Globus pallidus (tissue), 1 donor: Measurements from ENCODE around the gene ELMO1.

Source experiments
- DNase-seq: peaks from one replicate; pipeline ENCODE4 v3.0.0-alpha.2; 2015; ENCODE audit warnings: low spot score

ELMO1 gene

GRCh38 chr7:37346761-37347160 lies 101.9 kb downstream of the ELMO1 start:
- no peak for DNase-seq

- no peak for DNase-seq
Observed at GRCh38 chr7:37344886-37345579, 103.6 kb downstream of the ELMO1 start.

GRCh38 chr7:37342688-37343471 lies 105.8 kb downstream of the ELMO1 start:
- DNase-seq, result no peak

- DNase-seq, result no peak
Observed at GRCh38 chr7:37342176-37342687, 106.4 kb downstream of the ELMO1 start.

- DNase-seq, result no peak
Observed at GRCh38 chr7:37341033-37341630, 107.5 kb downstream of the ELMO1 start.

GRCh38 chr7:37338966-37339365 lies 109.7 kb downstream of the ELMO1 start:
- DNase-seq, result no peak

GRCh38 chr7:37337522-37337921 lies 111.1 kb downstream of the ELMO1 start:
- no peak for DNase-seq

GRCh38 chr7:37336259-37336658 lies 112.4 kb downstream of the ELMO1 start:
- no peak for DNase-seq

- DNase-seq, result no peak
Observed at GRCh38 chr7:37333075-37333474, 115.6 kb downstream of the ELMO1 start.

GRCh38 chr7:37332243-37333016 lies 116.2 kb downstream of the ELMO1 start:
- no peak for DNase-seq

GRCh38 chr7:37330775-37331174 lies 117.9 kb downstream of the ELMO1 start:
- no peak for DNase-seq

GRCh38 chr7:37329940-37330339 lies 118.7 kb downstream of the ELMO1 start:
- DNase-seq, result no peak

- no peak for DNase-seq
Observed at GRCh38 chr7:37327288-37327687, 121.4 kb downstream of the ELMO1 start.

GRCh38 chr7:37323966-37324365 lies 124.7 kb downstream of the ELMO1 start:
- no peak for DNase-seq

- DNase-seq, result no peak
Observed at GRCh38 chr7:37322831-37323230, 125.8 kb downstream of the ELMO1 start.

GRCh38 chr7:37320848-37321468 lies 127.7 kb downstream of the ELMO1 start:
- no peak for DNase-seq

GRCh38 chr7:37320140-37320847 lies 128.4 kb downstream of the ELMO1 start:
- peak; percentile 77 for DNase-seq

- DNase-seq, result no peak
Observed at GRCh38 chr7:37318541-37318940, 130.1 kb downstream of the ELMO1 start.

GRCh38 chr7:37315772-37316715 lies 132.6 kb downstream of the ELMO1 start:
- no peak for DNase-seq

- DNase-seq, result no peak
Observed at GRCh38 chr7:37312608-37313007, 136.1 kb downstream of the ELMO1 start.
